ENCODE data around the gene GGA2.
"Not testable (repeated sequence)": the region's sequence is repeated elsewhere in the genome, so short reads cannot be mapped to it uniquely, and the experiment has no call there.

GGA2 gene, protein sequence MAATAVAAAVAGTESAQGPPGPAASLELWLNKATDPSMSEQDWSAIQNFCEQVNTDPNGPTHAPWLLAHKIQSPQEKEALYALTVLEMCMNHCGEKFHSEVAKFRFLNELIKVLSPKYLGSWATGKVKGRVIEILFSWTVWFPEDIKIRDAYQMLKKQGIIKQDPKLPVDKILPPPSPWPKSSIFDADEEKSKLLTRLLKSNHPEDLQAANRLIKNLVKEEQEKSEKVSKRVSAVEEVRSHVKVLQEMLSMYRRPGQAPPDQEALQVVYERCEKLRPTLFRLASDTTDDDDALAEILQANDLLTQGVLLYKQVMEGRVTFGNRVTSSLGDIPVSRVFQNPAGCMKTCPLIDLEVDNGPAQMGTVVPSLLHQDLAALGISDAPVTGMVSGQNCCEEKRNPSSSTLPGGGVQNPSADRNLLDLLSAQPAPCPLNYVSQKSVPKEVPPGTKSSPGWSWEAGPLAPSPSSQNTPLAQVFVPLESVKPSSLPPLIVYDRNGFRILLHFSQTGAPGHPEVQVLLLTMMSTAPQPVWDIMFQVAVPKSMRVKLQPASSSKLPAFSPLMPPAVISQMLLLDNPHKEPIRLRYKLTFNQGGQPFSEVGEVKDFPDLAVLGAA

GRCh38 chr16:23510164-23510914, at the start of gene GGA2:
Gene GGA2 (minus strand): TSS chr16:23510494. CDS start chr16:23510411, 83 bp downstream.
- peak; percentile 86 for DNase-seq

- peak; percentile 22 for DNase-seq
Observed at GRCh38 chr16:23557779-23558702, 47.7 kb upstream of the GGA2 start.

DNA sequence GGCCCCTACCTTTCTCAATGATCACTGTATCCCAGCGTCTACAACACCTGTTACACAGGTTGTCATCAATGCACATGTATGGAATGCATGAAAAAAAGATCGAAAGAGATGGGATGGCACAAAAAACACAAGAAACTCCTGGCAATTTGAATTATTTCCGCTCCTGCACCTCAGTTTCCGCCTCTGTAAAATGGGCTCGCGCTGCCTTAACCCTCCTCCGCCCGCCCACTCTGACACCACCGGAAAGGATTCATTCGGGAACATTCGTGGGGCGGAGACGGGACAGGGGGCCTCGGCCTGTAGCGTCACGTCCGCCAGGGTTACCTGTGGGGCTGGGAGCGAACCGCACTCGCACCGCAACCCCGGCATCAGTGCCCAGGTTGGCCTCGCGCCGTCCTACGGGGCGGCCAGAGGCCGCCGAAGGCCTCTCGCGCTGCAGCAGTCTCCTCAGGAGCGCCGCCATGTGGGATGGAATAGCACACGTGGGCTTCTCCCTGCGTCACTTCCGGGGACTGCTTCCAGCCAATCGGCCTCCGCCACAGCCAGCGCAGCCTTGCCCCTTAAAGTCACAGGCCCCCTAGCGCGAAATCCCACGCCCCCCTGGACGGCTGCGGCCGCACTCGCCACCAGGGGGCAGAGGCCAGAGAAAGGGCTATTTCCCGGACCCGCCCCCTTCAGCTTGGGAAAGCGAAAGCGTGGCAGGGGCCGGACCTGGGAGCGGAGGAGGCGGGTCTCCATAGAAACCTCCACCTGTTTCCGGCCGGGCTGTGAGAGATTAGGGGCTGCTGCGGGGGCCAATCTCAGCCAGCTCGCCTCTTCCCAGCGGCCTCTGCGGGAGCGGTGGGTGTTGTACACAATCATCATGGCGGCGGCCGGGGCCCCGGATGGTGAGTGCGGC, 46.8 kb upstream of the GGA2 start, which contains the start of the genes EARS2 and UBFD1:
TSS of gene EARS2 (minus strand) at position 470 of the 898 bp plus-strand sequence. CDS start at position 463, 7 bp downstream.
TSS of gene UBFD1 (plus strand) at position 847 of the 898 bp plus-strand sequence. CDS start at position 863, 16 bp downstream.
- DNase-seq: peak; percentile 100

- DNase-seq: no peak
Observed at GRCh38 chr16:23554536-23554935, 44.2 kb upstream of the GGA2 start.

DNA sequence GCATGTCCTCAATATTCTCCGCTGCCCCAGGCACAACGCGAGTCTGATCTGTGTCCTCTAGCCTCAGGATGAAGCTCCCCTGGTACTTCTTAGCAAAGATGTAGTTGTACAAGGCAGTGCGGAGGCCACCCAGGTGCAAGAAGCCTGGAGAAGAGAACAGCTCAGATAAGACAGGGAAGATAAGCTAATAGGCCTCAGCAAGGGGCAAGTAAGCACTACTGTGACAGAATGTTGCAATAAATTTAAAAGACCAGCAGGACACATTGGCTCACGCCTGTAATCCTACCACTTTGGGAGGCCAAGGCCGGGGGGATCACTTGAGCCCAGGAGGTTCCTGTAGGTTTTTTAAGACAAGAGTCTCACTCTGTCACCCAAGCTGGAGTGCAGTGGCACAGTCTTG, 41.9 kb upstream of the GGA2 start:
- DNase-seq: no peak

GRCh38 chr16:23549938-23550337, 39.6 kb upstream of the GGA2 start:
- DNase-seq: no peak

DNA sequence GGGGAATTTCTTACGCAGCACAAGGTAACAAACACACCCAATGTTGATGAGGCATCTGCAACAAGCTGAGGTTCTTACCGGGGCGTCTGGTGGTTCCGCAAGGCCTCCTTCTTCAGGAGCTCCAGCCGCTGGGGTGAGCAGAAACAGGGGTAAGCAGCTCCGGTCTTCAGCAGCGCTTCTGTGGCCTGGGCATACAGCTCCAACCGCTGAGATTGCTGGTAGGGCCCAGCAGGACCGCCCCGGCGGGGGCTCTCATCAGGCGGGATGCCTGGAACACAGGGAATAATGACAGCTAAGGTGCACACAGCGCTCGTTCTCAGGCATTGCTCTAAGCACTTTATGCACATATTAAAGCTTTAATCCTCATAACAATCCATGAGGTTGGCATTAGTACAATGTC, 34.1 kb upstream of the GGA2 start:
- DNase-seq: no peak

- DNase-seq: not testable (repeated sequence)
Observed at GRCh38 chr16:23540817-23541178, 30.5 kb upstream of the GGA2 start.

- no peak for DNase-seq
Observed at GRCh38 chr16:23539984-23540816, 29.9 kb upstream of the GGA2 start.

DNA sequence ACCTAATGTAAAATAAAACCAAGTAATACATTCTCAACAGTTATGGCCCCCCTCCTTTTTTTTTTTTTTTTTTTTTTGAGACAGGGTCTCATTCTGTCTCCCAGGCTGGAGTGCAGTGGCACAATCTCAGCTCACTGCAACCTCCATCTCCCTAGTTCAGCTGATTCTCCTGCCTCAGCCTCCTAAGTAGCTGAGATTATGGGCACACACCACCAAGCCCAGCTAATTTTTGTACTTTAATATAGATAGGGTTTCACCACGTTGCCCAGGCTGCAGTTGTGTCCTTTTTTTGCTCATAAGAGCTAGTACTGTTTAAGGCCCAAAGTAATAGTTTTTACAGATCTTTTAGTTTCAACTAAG, 28.6 kb upstream of the GGA2 start:
- no peak for DNase-seq

- no peak for DNase-seq
Observed at GRCh38 chr16:23537390-23537789, 27.1 kb upstream of the GGA2 start.

- DNase-seq: no peak
Observed at GRCh38 chr16:23535901-23536300, 25.6 kb upstream of the GGA2 start.

- DNase-seq: no peak
Observed at GRCh38 chr16:23534868-23535860, 24.9 kb upstream of the GGA2 start.

DNA sequence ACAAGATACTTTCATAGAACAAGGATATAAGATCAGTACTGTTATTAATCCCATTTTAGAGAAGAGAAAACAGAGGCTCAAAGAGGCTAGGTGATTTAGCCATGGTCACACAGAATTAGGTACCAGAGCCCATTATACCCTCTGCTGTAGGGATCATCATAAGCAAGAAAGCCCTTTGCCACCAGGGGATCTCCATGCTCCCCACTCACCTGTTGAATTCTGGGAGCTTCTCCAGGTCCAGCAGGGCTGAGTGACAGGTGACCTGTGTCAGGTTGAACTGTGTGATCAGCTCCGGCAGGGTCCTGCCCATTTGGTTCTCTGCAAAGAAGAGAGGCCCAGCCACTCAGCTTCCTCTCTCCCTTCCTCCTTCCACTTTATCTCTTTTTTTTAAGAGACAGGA, 22.2 kb upstream of the GGA2 start:
- no peak for DNase-seq

DNA sequence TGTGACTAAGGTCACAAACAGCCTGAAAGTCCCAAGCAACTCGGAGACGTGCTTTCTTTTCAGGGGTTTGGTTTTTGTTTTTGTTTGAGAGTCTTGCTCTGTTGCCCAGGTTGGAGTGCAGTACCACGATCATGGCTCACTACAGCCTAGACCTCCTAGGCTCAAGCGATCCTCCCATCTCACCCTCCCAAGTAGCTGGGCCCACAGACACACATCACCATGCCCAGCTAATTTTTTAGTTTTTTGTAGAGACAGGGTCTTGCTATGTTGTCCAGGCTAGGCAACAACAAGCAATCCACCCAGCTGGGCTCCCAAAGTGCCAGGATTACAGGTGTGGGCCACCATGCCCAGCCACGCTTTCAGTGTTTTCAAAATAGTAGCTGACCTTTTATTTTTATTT, 19.8 kb upstream of the GGA2 start:
- DNase-seq: no peak

- no peak for DNase-seq
Observed at GRCh38 chr16:23528644-23529310, 18.5 kb upstream of the GGA2 start.

DNA sequence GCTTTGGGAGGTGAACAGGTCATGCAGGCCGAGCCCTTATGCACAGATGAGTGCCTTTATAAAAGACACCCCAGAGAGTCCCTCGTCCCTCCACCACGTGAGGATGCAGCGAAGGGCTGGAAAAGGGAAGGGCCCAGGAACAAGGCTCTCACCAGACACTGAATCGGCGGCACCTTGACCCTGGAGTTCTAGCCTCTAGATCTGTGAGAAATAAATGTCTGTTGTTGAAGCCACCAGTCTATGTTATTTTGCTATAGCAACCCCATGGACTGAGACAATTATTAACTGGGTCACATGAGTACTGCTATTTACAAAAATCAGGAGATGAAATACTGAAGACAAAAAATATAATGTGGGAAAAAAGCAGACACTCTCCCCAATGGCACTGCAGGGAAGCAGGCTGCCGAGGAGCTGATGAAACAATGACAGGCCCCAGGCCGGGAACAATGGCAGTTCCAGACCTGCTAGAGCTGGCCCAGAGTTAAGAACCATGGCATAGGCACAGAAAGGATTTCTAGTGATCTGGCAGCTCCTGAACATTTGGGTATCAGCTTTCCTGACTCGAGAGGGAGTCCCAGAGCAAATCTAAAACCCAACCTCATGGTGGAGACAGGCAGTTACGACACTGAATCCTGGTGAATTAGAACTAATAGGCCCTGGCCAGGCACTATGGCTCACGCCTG, 17.8 kb upstream of the GGA2 start:
- no peak for DNase-seq

GRCh38 chr16:23524886-23525285, 14.6 kb upstream of the GGA2 start:
- DNase-seq: no peak

All from NCI-H82 (cell line).